K562 (cell line): ENCODE results near the gene HMCN2. TPM values are rescaled to one million over a fixed set of nuclear protein-coding genes. Genes with fewer than 3 reads are reported as not detected.
A peak's percentile ranks its signal among the peaks of the same experiment; 100 is the strongest.

ENCODE experiments used
- ATAC-seq: fragments of 200-7000 bp; cut with Tn5 transposase; 3 replicates; pipeline ENCODE4 v1.9.1; 2020; ENCODE audit warnings: moderate library complexity
- BruUV-seq: library from RNA; stranded (reverse); fragments of 400-500 nt; replicated peaks from 2 replicates; lab custom pipeline; 2021; lab: Mats Ljungman, UMichigan
- CTCF ChIA-PET: fragments of 300-600 bp; formaldehyde crosslinking; extraction: SDS; loops from one replicate; lab custom pipeline; 2021; ENCODE audit warnings: low intra/inter-chr PET ratio; lab: Yijun Ruan, JAX
- POLR2A ChIA-PET: fragments of 300-600, 350-650 bp; sonication (Branson Sonifier 250); formaldehyde crosslinking; extraction: SDS; loops from one replicate; lab custom pipeline; 2021; ENCODE audit warnings: antibody characterized with exemption, inconsistent platforms; lab: Yijun Ruan, JAX
- DNase-seq, 4 experiments: peaks; one replicate each; pipeline versions ENCODE4 v3.0.0 to v3.0.0-alpha.2; 2011 to 2018; ENCODE audit warnings: low spot score in 3 of 4, mixed read lengths in 3 of 4; ENCODE audit errors: extremely low read depth in 1 of 4
- FAIRE-seq: peaks from 2 replicates; lab custom pipeline; 2011; peaks lifted over from hg19 to GRCh38; lab: Jason Lieb, UNC
- H2AFZ ChIP-seq: 2 replicates; pipeline ENCODE4 v1.6.0; 2011; ENCODE audit warnings: low read depth, low read length, control low read depth, inconsistent platforms
- H3K27ac ChIP-seq: fragments of 200-600 bp; 3 replicates; pipeline ENCODE4 v1.8.0; 2011; ENCODE audit warnings: low read depth, mild to moderate bottlenecking, control low read depth, inconsistent platforms, low read length, moderate library complexity, mixed read lengths; ENCODE audit errors: extremely low read depth
- H3K27me3 ChIP-seq, 2 experiments: fragments of 300-600 bp in 1 of 2; 2 replicates in 1 of 2; 3 replicates in 1 of 2; pipeline versions ENCODE4 v1.6.0 to v1.8.0; 2011; ENCODE audit warnings: inconsistent platforms in 2 of 2, low read length in 2 of 2, mild to moderate bottlenecking in 1 of 2, mixed read lengths in 1 of 2, moderate library complexity in 1 of 2; ENCODE audit not compliant: control insufficient read depth in 2 of 2, insufficient read depth in 2 of 2
- H3K36me3 ChIP-seq: fragments of 300-600 bp; 3 replicates; pipeline ENCODE4 v1.8.0; 2011; ENCODE audit warnings: mild to moderate bottlenecking, low read length, inconsistent platforms; ENCODE audit not compliant: control insufficient read depth, insufficient read depth
- H3K4me1 ChIP-seq, 2 experiments: fragments of 200-600 bp in 1 of 2; replicated peaks in 1 of 2; 2 replicates in 1 of 2; 3 replicates in 1 of 2; pipeline versions ENCODE4 v1.5.1 to v1.8.0; 2011; ENCODE audit warnings: inconsistent platforms in 2 of 2, low read length in 2 of 2, mild to moderate bottlenecking in 1 of 2, mixed read lengths in 1 of 2, moderate library complexity in 1 of 2; ENCODE audit not compliant: control insufficient read depth in 2 of 2, insufficient read depth in 2 of 2
- H3K4me2 ChIP-seq: 2 replicates; pipeline ENCODE4 v1.6.1; 2011; ENCODE audit warnings: low read length, control low read depth, inconsistent platforms, mixed read lengths; ENCODE audit not compliant: insufficient read depth
- H3K4me3 ChIP-seq: fragments of 200-600 bp; sonication (generic), shearing (Covaris generic); 2 replicates; pipeline ENCODE4 v1.5.1; 2016; ENCODE audit warnings: control low read depth, inconsistent platforms
- H3K79me2 ChIP-seq: fragments of 200-600 bp; 3 replicates; pipeline ENCODE4 v1.8.0; 2011; ENCODE audit warnings: low read length, inconsistent platforms; ENCODE audit not compliant: control insufficient read depth, insufficient read depth
- H3K9ac ChIP-seq, 2 experiments: 2 replicates each; pipeline versions ENCODE4 v1.6.0 to v1.6.1; 2011; ENCODE audit warnings: low read depth in 2 of 2, low read length in 2 of 2, control low read depth in 1 of 2, inconsistent platforms in 1 of 2, mild to moderate bottlenecking in 1 of 2, mixed read lengths in 1 of 2; ENCODE audit not compliant: insufficient read depth in 1 of 2
- H3K9me1 ChIP-seq: one replicate; pipeline ENCODE4 v1.6.0; 2011; ENCODE audit warnings: inconsistent platforms, mild to moderate bottlenecking, low read length, moderate library complexity; ENCODE audit not compliant: control insufficient read depth, insufficient read depth
- H3K9me3 ChIP-seq: replicated peaks from 2 replicates; pipeline ENCODE4 v1.5.1; 2011; ENCODE audit warnings: low read depth, low read length, inconsistent platforms; ENCODE audit not compliant: control insufficient read depth, insufficient read depth
- H4K20me1 ChIP-seq: replicated peaks from 2 replicates; pipeline ENCODE4 v1.6.1; 2011; ENCODE audit warnings: low read length, inconsistent platforms, mixed read lengths; ENCODE audit not compliant: control insufficient read depth, insufficient read depth
- ARID2 ChIP-seq: fragments of 450-650 bp; IDR thresholded peaks from 2 replicates; pipeline ENCODE4 v1.6.1; 2017; ENCODE audit warnings: antibody characterized with exemption, mild to moderate bottlenecking
- BMI1 ChIP-seq: fragments of 150-350 bp; IDR thresholded peaks from 2 replicates; pipeline ENCODE4 v1.6.1; 2014; ENCODE audit warnings: low read length
- HSF4 ChIP-seq: fragments of 250-450 bp; sonication (Bioruptor Pico); IDR thresholded peaks from 2 replicates; pipeline ENCODE4 v2.1.2; 2022; ENCODE audit warnings: mild to moderate bottlenecking, moderate library complexity, borderline replicate concordance
- LCOR ChIP-seq: sonication (generic); formaldehyde crosslinking; IDR thresholded peaks from 2 replicates; pipeline ENCODE4 v1.8.0; 2022; ENCODE audit warnings: mild to moderate bottlenecking, missing genetic modification reagents
- NEUROD1 ChIP-seq: fragments of 150-350 bp; IDR thresholded peaks from 2 replicates; pipeline ENCODE4 v1.6.1; 2014; ENCODE audit warnings: borderline replicate concordance, low read length, low read depth; ENCODE audit not compliant: partially characterized antibody
- PCBP1 ChIP-seq: fragments of 200-400 bp; formaldehyde crosslinking; IDR thresholded peaks from 2 replicates; pipeline ENCODE4 v1.6.1; 2018; ENCODE audit warnings: mild to moderate bottlenecking, low read depth, low read length; ENCODE audit not compliant: poor library complexity, severe bottlenecking
- RBFOX2 ChIP-seq: fragments of 200-400 bp; formaldehyde crosslinking; IDR thresholded peaks from 2 replicates; pipeline ENCODE4 v1.6.1; 2017; ENCODE audit warnings: low read depth, mild to moderate bottlenecking, low read length, moderate library complexity
- SNRNP70 ChIP-seq: fragments of 200-400 bp; formaldehyde crosslinking; optimal IDR thresholded peaks from 2 replicates; pipeline ENCODE3; 2017; ENCODE audit warnings: low read depth, low read length
- SRSF1 ChIP-seq: fragments of 200-400 bp; formaldehyde crosslinking; IDR thresholded peaks from 2 replicates; pipeline ENCODE4 v1.6.1; 2017; ENCODE audit warnings: mild to moderate bottlenecking, low read depth, low read length, moderate library complexity
- WHSC1 ChIP-seq: IDR thresholded peaks from one replicate; pipeline ENCODE4 v1.6.1; 2012; ENCODE audit warnings: low read length, control low read depth, inconsistent platforms
- ZBTB12 ChIP-seq: fragments of 250-450 bp; sonication (Bioruptor Pico); IDR thresholded peaks from 2 replicates; pipeline ENCODE4 v1.4.0; 2020
- ZNF263 ChIP-seq: sonication (generic); formaldehyde crosslinking; IDR thresholded peaks from 2 replicates; pipeline ENCODE4 v1.8.0; 2022; ENCODE audit warnings: mild to moderate bottlenecking, missing genetic modification reagents, borderline replicate concordance
- WGBS: fragments of 100-300 bp; shearing (Covaris generic); methylation state at CpG from one replicate; pipeline ENCODE4 v1.1.6; 2016; ENCODE audit warnings: low coverage, mixed read lengths; ENCODE audit not compliant: insufficient coverage; ENCODE audit errors: missing lambda C conversion rate; 5-methylcytosine and 5-hydroxymethylcytosine counted together
- in situ Hi-C: fragments of 300-500 bp; cut with MboI; formaldehyde crosslinking; loops from 4 replicates; pipeline ENCODE4 v1.15.0; 2018; ENCODE audit warnings: inconsistent platforms, mixed read lengths
- intact Hi-C: fragments of 100-400 bp; cut with micrococcal nuclease; formaldehyde crosslinking; loops from 2 replicates; pipeline ENCODE4 v1.14.2; 2022
- polyA plus RNA-seq, 8 experiments: library from polyadenylated mRNA; depleted of rRNA in 4 of 8; stranded (reverse) in 5 of 8; unstranded in 3 of 8; fragments of >200 nt; fragmentation: Nextera tagmentation in 2 of 8; fragmentation: Illumina TruSeq in 1 of 8; extraction: Ambion mirVana in 2 of 8; extraction: Trizol in 1 of 8; gene quantifications; 2 replicates each; pipeline versions ENCODE4 v1.2.1 to v1.2.3, GENCODE V29; 2011 to 2014; ENCODE audit warnings: inconsistent platforms in 1 of 8, missing spikeins in 1 of 8
- total RNA-seq, 7 experiments: library from RNA; depleted of rRNA in 6 of 7; stranded (reverse); fragments of >200 nt in 6 of 7; fragmentation: Illumina TruSeq in 2 of 7; extraction: Trizol in 2 of 7; gene quantifications; 2 replicates each; pipeline versions ENCODE4 v1.2.1 to v1.2.3, GENCODE V29; 2011 to 2021; ENCODE audit warnings: low replicate concordance in 1 of 7
- TF ChIP-seq, protein P1 (sequence below): sonication (generic); formaldehyde crosslinking; IDR thresholded peaks from 2 replicates; pipeline ENCODE4 v1.8.1; 2023; ENCODE audit warnings: mild to moderate bottlenecking, missing genetic modification reagents
- TF ChIP-seq, protein P2 (sequence below): sonication (generic); formaldehyde crosslinking; IDR thresholded peaks from 2 replicates; pipeline ENCODE4 v1.9.0; 2022; ENCODE audit warnings: mild to moderate bottlenecking, missing genetic modification reagents

The HMCN2 gene
- total and polyA plus RNA-seq, 9 of the 15 experiments (the other 6 are each of a cell fraction or from before 2014, with no cell fraction given) = 0.01 TPM; not detected in 8

- POLR2A ChIA-PET = interaction anchor here (0.5 to 1.8 kb wide), 6 partner anchors 11 to 230 kb away, joined by 3 to 11 read pairs (median 4); partner anchors contain the start of gene EXOSC2
- no peak for TF ChIP-seq SNRNP70
- TF ChIP-seq RBFOX2 = no peak
- no peak for TF ChIP-seq ARID2
- TF ChIP-seq PCBP1 = no peak
- TF ChIP-seq BMI1 = no peak
- TF ChIP-seq, protein P1, sequence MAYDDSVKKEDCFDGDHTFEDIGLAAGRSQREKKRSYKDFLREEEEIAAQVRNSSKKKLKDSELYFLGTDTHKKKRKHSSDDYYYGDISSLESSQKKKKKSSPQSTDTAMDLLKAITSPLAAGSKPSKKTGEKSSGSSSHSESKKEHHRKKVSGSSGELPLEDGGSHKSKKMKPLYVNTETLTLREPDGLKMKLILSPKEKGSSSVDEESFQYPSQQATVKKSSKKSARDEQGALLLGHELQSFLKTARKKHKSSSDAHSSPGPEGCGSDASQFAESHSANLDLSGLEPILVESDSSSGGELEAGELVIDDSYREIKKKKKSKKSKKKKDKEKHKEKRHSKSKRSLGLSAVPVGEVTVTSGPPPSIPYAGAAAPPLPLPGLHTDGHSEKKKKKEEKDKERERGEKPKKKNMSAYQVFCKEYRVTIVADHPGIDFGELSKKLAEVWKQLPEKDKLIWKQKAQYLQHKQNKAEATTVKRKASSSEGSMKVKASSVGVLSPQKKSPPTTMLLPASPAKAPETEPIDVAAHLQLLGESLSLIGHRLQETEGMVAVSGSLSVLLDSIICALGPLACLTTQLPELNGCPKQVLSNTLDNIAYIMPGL = no peak
- TF ChIP-seq NEUROD1 = no peak
- no peak for TF ChIP-seq LCOR (CRISPR knock-in tag)
- no peak for TF ChIP-seq WHSC1
- TF ChIP-seq, protein P2, sequence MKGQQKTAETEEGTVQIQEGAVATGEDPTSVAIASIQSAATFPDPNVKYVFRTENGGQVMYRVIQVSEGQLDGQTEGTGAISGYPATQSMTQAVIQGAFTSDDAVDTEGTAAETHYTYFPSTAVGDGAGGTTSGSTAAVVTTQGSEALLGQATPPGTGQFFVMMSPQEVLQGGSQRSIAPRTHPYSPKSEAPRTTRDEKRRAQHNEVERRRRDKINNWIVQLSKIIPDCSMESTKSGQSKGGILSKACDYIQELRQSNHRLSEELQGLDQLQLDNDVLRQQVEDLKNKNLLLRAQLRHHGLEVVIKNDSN = peak; percentile 27
- TF ChIP-seq SRSF1 = no peak
- no peak for TF ChIP-seq ZBTB12 (CRISPR knock-in tag)
- no peak for TF ChIP-seq HSF4
- peak; percentile 81 for TF ChIP-seq ZNF263
- TF ChIP-seq, all 486 proteins: peak for 2
- no TSS peak for BruUV-seq
Measured at GRCh38 chr9:130463763-130464745, 198.5 kb downstream of the HMCN2 start.

More at GRCh38 chr9:130463763-130464745, 198.5 kb downstream of the HMCN2 start:
- H3K9me3 ChIP-seq = no peaks in the 10 kb centered on the region
- in situ Hi-C loops (no loop called here), intact Hi-C loops (loop anchor here (5.0 kb wide), 1 partner anchor 398 kb away; no protein-coding TSS in a partner anchor)
- no peaks in the 10 kb centered on the region for H3K36me3 ChIP-seq
- no peak overlapping the region for H3K4me2 ChIP-seq
- H4K20me1 ChIP-seq = peaks cover 18% of the 10 kb centered on the region
- no peak overlapping the region for H3K27ac ChIP-seq
- no peaks in the 10 kb centered on the region for H3K9me1 ChIP-seq
- ATAC-seq (no peak; the same call in 2 of the 3 replicates), DNase-seq (no peak), FAIRE-seq (no peak)
- H3K4me1 ChIP-seq = peaks cover 0 to 41% of the 10 kb centered on the region in 2 experiments; a peak in 2 of 5 replicates
- H2AFZ ChIP-seq = no peak overlapping the region
- H3K9ac ChIP-seq = no peak overlapping the region
- peaks cover 3 to 30% of the 10 kb centered on the region in 2 experiments; a peak in 4 of 5 replicates for H3K27me3 ChIP-seq
- CTCF ChIA-PET = interaction anchor here (0.7 to 6.0 kb wide), 2 partner anchors 17 to 219 kb away, joined by 3 to 105 read pairs; no protein-coding TSS in a partner anchor
- H3K4me3 ChIP-seq = no peak overlapping the region
- H3K79me2 ChIP-seq = no peaks in the 10 kb centered on the region
- 17% methylated on average over 19 of the region's 22 CpGs for WGBS
